ENCODE results near the gene TENM3.

The TENM3 gene

GRCh38 chr4:182616476-182616875, 373.3 kb downstream of the TENM3 start:
- DNase-seq, result no peak
- in situ Hi-C loops (cut with MboI; ENCODE audit: low pct_unique_long_range_greater_than_20kb, low sequenced_read_pairs), result no loop called here

GRCh38 chr4:182619660-182620059, 376.5 kb downstream of the TENM3 start:
- in situ Hi-C loops (cut with MboI; ENCODE audit: low pct_unique_long_range_greater_than_20kb, low sequenced_read_pairs), result no loop called here
- no peak for DNase-seq

- DNase-seq, result no peak
- in situ Hi-C loops (cut with MboI; ENCODE audit: low pct_unique_long_range_greater_than_20kb, low sequenced_read_pairs), result no loop called here
These were observed 377.1 kb downstream of the TENM3 start for GRCh38 chr4:182620111-182620980.

- in situ Hi-C loops (cut with MboI; ENCODE audit: low pct_unique_long_range_greater_than_20kb, low sequenced_read_pairs), result no loop called here
- DNase-seq, result no peak
These were observed 381.1 kb downstream of the TENM3 start for GRCh38 chr4:182624281-182624680.

- in situ Hi-C loops (cut with MboI; ENCODE audit: low pct_unique_long_range_greater_than_20kb, low sequenced_read_pairs), result no loop called here
These were observed 382.0 kb downstream of the TENM3 start for GRCh38 chr4:182625193-182625592.

GRCh38 chr4:182627996-182628395, 384.8 kb downstream of the TENM3 start:
- in situ Hi-C loops (cut with MboI; ENCODE audit: low pct_unique_long_range_greater_than_20kb, low sequenced_read_pairs), result no loop called here
- DNase-seq, result no peak

More at GRCh38 chr4:182625193-182625592, 382.0 kb downstream of the TENM3 start:
- DNase-seq, result no peak

GRCh38 chr4:182628544-182628943, 385.3 kb downstream of the TENM3 start:
- in situ Hi-C loops (cut with MboI; ENCODE audit: low pct_unique_long_range_greater_than_20kb, low sequenced_read_pairs), result no loop called here
- DNase-seq, result no peak

GRCh38 chr4:182629096-182629495, 385.9 kb downstream of the TENM3 start:
- in situ Hi-C loops (cut with MboI; ENCODE audit: low pct_unique_long_range_greater_than_20kb, low sequenced_read_pairs), result no loop called here
- no peak for DNase-seq

GRCh38 chr4:182640491-182640890, 397.3 kb downstream of the TENM3 start:
- in situ Hi-C loops (cut with MboI; ENCODE audit: low pct_unique_long_range_greater_than_20kb, low sequenced_read_pairs), result no loop called here
- no peak for DNase-seq

GRCh38 chr4:182640932-182641331, 397.7 kb downstream of the TENM3 start:
- DNase-seq, result no peak

GRCh38 chr4:182642831-182643230, 399.6 kb downstream of the TENM3 start:
- no peak for DNase-seq
- in situ Hi-C loops (cut with MboI; ENCODE audit: low pct_unique_long_range_greater_than_20kb, low sequenced_read_pairs), result no loop called here

More at GRCh38 chr4:182640932-182641331, 397.7 kb downstream of the TENM3 start:
- in situ Hi-C loops (cut with MboI; ENCODE audit: low pct_unique_long_range_greater_than_20kb, low sequenced_read_pairs), result no loop called here

GRCh38 chr4:182643801-182644682, 400.8 kb downstream of the TENM3 start:
- DNase-seq, result no peak
- in situ Hi-C loops (cut with MboI; ENCODE audit: low pct_unique_long_range_greater_than_20kb, low sequenced_read_pairs), result no loop called here

- in situ Hi-C loops (cut with MboI; ENCODE audit: low pct_unique_long_range_greater_than_20kb, low sequenced_read_pairs), result no loop called here
- no peak for DNase-seq
These were observed 401.5 kb downstream of the TENM3 start for GRCh38 chr4:182644683-182645050.

- in situ Hi-C loops (cut with MboI; ENCODE audit: low pct_unique_long_range_greater_than_20kb, low sequenced_read_pairs), result no loop called here
- DNase-seq, result no peak
These were observed 402.3 kb downstream of the TENM3 start for GRCh38 chr4:182645511-182645910.

- in situ Hi-C loops (cut with MboI; ENCODE audit: low pct_unique_long_range_greater_than_20kb, low sequenced_read_pairs), result no loop called here
- DNase-seq, result no peak
These were observed 404.6 kb downstream of the TENM3 start for GRCh38 chr4:182647646-182648300.

- DNase-seq, result no peak
- in situ Hi-C loops (cut with MboI; ENCODE audit: low pct_unique_long_range_greater_than_20kb, low sequenced_read_pairs), result no loop called here
These were observed 405.6 kb downstream of the TENM3 start for GRCh38 chr4:182648766-182649165.

GRCh38 chr4:182649698-182650477, 406.7 kb downstream of the TENM3 start:
- in situ Hi-C loops (cut with MboI; ENCODE audit: low pct_unique_long_range_greater_than_20kb, low sequenced_read_pairs), result no loop called here
- DNase-seq, result no peak

GRCh38 chr4:182653596-182653995, 410.4 kb downstream of the TENM3 start:
- no peak for DNase-seq
- in situ Hi-C loops (cut with MboI; ENCODE audit: low pct_unique_long_range_greater_than_20kb, low sequenced_read_pairs), result no loop called here

- in situ Hi-C loops (cut with MboI; ENCODE audit: low pct_unique_long_range_greater_than_20kb, low sequenced_read_pairs), result no loop called here
- no peak for DNase-seq
These were observed 412.1 kb downstream of the TENM3 start for GRCh38 chr4:182655340-182655739.

Measured in KBM-7 (cell line).